SK-N-SH treated with all-trans-retinoic acid at 6 μM for 48 hours (cell line): ENCODE data around the gene ACER1.

Experiments
- ATAC-seq: fragments of 200-7000 bp; cut with Tn5 transposase; 3 replicates; pipeline ENCODE4 v1.9.1; 2020; ENCODE audit warnings: mild to moderate bottlenecking, moderate library complexity
- BACH2 ChIP-seq: fragments of 250-450 bp; sonication (Bioruptor Pico); IDR thresholded peaks from 2 replicates; pipeline ENCODE4 v1.9.0; 2021; ENCODE audit warnings: mild to moderate bottlenecking, borderline replicate concordance
- CSDC2 ChIP-seq: fragments of 250-450 bp; sonication (Bioruptor Pico); IDR thresholded peaks from 2 replicates; pipeline ENCODE4 v1.5.0; 2020; ENCODE audit warnings: mild to moderate bottlenecking, moderate library complexity
- ESRRG ChIP-seq: fragments of 250-450 bp; sonication (Bioruptor Pico); IDR thresholded peaks from 2 replicates; pipeline ENCODE4 v1.6.1; 2021; ENCODE audit warnings: mild to moderate bottlenecking
- GLIS3 ChIP-seq: fragments of 250-450 bp; sonication (Bioruptor Pico); IDR thresholded peaks from 2 replicates; pipeline ENCODE4 v1.5.0; 2020; ENCODE audit warnings: mild to moderate bottlenecking, moderate library complexity
- OSR1 ChIP-seq: fragments of 250-450 bp; sonication (Bioruptor Pico); IDR thresholded peaks from 2 replicates; pipeline ENCODE4 v1.8.0; 2022; ENCODE audit warnings: moderate library complexity, mild to moderate bottlenecking, inconsistent platforms
- PPARA ChIP-seq: fragments of 250-450 bp; sonication (Bioruptor Pico); IDR thresholded peaks from 2 replicates; pipeline ENCODE4 v1.5.0; 2020; ENCODE audit warnings: mild to moderate bottlenecking, borderline replicate concordance
- RARB ChIP-seq: fragments of 250-450 bp; sonication (Bioruptor Pico); IDR thresholded peaks from 2 replicates; pipeline ENCODE4 v1.8.0; 2021; ENCODE audit warnings: mild to moderate bottlenecking, moderate library complexity
- SNAI2 ChIP-seq: fragments of 250-450 bp; sonication (Bioruptor Pico); IDR thresholded peaks from 2 replicates; pipeline ENCODE4 v1.5.0; 2020; ENCODE audit warnings: mild to moderate bottlenecking, moderate library complexity
- TCF4 ChIP-seq: fragments of 250-450 bp; sonication (Bioruptor Pico); IDR thresholded peaks from 2 replicates; pipeline ENCODE4 v1.8.0; 2021; ENCODE audit warnings: mild to moderate bottlenecking, moderate library complexity, borderline replicate concordance
- ZC3H10 ChIP-seq: fragments of 250-450 bp; sonication (Bioruptor Pico); IDR thresholded peaks from 2 replicates; pipeline ENCODE4 v1.5.1; 2021; ENCODE audit warnings: mild to moderate bottlenecking, moderate library complexity
- ZFP3 ChIP-seq: fragments of 250-450 bp; sonication (Bioruptor Pico); IDR thresholded peaks from 2 replicates; pipeline ENCODE4 v1.5.0; 2020; ENCODE audit warnings: mild to moderate bottlenecking, moderate library complexity
- ZNF565 ChIP-seq: fragments of 450-650 bp; formaldehyde crosslinking; conservative IDR thresholded peaks from 2 replicates; pipeline ENCODE4 v1.5.0; 2020; ENCODE audit warnings: low read depth, mild to moderate bottlenecking, moderate library complexity
- ZNF8 ChIP-seq: fragments of 450-650 bp; formaldehyde crosslinking; IDR thresholded peaks from 2 replicates; pipeline ENCODE4 v1.5.0; 2020; ENCODE audit warnings: mild to moderate bottlenecking, moderate library complexity
- TF ChIP-seq, protein P1 (sequence below): fragments of 250-450 bp; sonication (Bioruptor Pico); IDR thresholded peaks from 2 replicates; pipeline ENCODE4 v1.5.0; 2020; ENCODE audit warnings: mild to moderate bottlenecking, moderate library complexity
- TF ChIP-seq, protein P2 (sequence below): fragments of 250-450 bp; sonication (Bioruptor Pico); IDR thresholded peaks from 2 replicates; pipeline ENCODE4 v1.5.1; 2021; ENCODE audit warnings: mild to moderate bottlenecking, moderate library complexity
- TF ChIP-seq, protein P3 (sequence below): fragments of 250-450 bp; sonication (Bioruptor Pico); IDR thresholded peaks from 2 replicates; pipeline ENCODE4 v1.5.1; 2020; ENCODE audit warnings: low read depth, mild to moderate bottlenecking, moderate library complexity
- TF ChIP-seq, protein P4 (sequence below): fragments of 250-450 bp; sonication (Bioruptor Pico); IDR thresholded peaks from 2 replicates; pipeline ENCODE4 v1.8.0; 2020; ENCODE audit warnings: mild to moderate bottlenecking, moderate library complexity, borderline replicate concordance

ACER1 gene

DNA sequence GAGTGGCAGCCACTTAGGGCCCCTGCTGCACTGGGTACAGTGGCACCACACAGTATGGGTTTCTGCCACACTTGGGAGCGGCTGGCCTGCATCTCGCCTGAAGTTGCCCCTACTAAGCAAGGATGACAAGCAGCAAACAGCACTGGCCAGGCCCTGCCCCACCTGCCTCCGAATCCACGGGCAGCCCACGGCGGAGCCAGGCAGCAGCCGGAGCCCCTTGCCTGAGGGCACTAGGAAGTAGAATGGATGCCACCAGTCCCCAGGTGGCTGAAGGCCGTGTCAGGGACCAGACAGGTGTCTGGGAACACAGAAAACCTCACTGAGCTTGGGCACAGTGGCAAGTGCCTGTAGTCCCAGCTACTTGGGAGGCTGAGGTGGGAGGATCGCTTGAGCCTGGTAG is 73.0 kb downstream of the ACER1 start:
- TF ChIP-seq SNAI2 (CRISPR knock-in tag): no peak
- TF ChIP-seq ESRRG (CRISPR knock-in tag): no peak
- no peak for TF ChIP-seq ZC3H10 (CRISPR knock-in tag)
- TF ChIP-seq BACH2 (CRISPR knock-in tag): no peak
- no peak for TF ChIP-seq OSR1 (CRISPR knock-in tag)
- TF ChIP-seq GLIS3 (CRISPR knock-in tag): no peak
- TF ChIP-seq, protein P1, sequence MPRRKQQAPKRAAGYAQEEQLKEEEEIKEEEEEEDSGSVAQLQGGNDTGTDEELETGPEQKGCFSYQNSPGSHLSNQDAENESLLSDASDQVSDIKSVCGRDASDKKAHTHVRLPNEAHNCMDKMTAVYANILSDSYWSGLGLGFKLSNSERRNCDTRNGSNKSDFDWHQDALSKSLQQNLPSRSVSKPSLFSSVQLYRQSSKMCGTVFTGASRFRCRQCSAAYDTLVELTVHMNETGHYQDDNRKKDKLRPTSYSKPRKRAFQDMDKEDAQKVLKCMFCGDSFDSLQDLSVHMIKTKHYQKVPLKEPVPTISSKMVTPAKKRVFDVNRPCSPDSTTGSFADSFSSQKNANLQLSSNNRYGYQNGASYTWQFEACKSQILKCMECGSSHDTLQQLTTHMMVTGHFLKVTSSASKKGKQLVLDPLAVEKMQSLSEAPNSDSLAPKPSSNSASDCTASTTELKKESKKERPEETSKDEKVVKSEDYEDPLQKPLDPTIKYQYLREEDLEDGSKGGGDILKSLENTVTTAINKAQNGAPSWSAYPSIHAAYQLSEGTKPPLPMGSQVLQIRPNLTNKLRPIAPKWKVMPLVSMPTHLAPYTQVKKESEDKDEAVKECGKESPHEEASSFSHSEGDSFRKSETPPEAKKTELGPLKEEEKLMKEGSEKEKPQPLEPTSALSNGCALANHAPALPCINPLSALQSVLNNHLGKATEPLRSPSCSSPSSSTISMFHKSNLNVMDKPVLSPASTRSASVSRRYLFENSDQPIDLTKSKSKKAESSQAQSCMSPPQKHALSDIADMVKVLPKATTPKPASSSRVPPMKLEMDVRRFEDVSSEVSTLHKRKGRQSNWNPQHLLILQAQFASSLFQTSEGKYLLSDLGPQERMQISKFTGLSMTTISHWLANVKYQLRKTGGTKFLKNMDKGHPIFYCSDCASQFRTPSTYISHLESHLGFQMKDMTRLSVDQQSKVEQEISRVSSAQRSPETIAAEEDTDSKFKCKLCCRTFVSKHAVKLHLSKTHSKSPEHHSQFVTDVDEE (CRISPR knock-in tag): no peak
- TF ChIP-seq RARB (CRISPR knock-in tag): no peak
- TF ChIP-seq, protein P2, sequence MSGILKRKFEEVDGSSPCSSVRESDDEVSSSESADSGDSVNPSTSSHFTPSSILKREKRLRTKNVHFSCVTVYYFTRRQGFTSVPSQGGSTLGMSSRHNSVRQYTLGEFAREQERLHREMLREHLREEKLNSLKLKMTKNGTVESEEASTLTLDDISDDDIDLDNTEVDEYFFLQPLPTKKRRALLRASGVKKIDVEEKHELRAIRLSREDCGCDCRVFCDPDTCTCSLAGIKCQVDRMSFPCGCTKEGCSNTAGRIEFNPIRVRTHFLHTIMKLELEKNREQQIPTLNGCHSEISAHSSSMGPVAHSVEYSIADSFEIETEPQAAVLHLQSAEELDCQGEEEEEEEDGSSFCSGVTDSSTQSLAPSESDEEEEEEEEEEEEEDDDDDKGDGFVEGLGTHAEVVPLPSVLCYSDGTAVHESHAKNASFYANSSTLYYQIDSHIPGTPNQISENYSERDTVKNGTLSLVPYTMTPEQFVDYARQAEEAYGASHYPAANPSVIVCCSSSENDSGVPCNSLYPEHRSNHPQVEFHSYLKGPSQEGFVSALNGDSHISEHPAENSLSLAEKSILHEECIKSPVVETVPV (CRISPR knock-in tag): no peak
- TF ChIP-seq, protein P3, sequence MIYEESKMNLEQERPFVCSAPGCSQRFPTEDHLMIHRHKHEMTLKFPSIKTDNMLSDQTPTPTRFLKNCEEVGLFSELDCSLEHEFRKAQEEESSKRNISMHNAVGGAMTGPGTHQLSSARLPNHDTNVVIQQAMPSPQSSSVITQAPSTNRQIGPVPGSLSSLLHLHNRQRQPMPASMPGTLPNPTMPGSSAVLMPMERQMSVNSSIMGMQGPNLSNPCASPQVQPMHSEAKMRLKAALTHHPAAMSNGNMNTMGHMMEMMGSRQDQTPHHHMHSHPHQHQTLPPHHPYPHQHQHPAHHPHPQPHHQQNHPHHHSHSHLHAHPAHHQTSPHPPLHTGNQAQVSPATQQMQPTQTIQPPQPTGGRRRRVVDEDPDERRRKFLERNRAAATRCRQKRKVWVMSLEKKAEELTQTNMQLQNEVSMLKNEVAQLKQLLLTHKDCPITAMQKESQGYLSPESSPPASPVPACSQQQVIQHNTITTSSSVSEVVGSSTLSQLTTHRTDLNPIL: no peak
- TF ChIP-seq ZNF8 (CRISPR knock-in tag): no peak
- TF ChIP-seq PPARA (CRISPR knock-in tag): no peak
- TF ChIP-seq ZNF565 (CRISPR knock-in tag): no peak
- ATAC-seq: no peak

DNA sequence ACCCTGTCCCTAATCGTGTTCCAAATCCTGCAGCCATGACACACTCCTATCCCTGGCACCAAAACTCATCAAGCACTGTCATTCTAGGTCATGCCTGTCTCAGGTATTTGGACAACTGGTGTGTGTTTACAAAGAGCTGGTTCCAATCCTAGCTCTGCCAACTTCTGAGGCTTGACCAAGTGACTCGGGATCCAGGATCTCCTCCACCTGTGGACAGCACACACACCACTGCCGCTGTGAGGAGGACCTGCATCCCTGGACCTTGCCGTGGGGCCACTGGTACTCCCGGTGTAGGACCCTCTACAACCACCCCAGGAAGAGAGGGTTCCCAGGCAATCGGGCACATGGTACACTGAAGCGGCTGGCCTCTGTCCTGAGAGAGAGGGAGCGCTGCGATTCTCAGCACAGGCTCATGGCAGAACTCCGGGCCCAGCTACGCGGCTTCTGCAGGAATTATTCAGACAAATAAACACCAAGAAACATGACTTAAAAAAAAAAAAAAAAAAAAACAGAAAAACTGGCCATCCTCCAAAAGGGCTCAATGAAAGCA is 74.0 kb downstream of the ACER1 start:
- ATAC-seq: no peak

More for the DNA sequence above, 74.0 kb downstream of the ACER1 start:
- TF ChIP-seq RARB (CRISPR knock-in tag) (no peak), CSDC2 (CRISPR knock-in tag) (no peak), ZFP3 (CRISPR knock-in tag) (no peak), ZNF565 (CRISPR knock-in tag) (no peak), BACH2 (CRISPR knock-in tag) (no peak), ESRRG (CRISPR knock-in tag) (no peak), TCF4 (CRISPR knock-in tag) (no peak)
- TF ChIP-seq, protein P2 (CRISPR knock-in tag): no peak
- TF ChIP-seq, protein P3: no peak
- TF ChIP-seq, protein P4, sequence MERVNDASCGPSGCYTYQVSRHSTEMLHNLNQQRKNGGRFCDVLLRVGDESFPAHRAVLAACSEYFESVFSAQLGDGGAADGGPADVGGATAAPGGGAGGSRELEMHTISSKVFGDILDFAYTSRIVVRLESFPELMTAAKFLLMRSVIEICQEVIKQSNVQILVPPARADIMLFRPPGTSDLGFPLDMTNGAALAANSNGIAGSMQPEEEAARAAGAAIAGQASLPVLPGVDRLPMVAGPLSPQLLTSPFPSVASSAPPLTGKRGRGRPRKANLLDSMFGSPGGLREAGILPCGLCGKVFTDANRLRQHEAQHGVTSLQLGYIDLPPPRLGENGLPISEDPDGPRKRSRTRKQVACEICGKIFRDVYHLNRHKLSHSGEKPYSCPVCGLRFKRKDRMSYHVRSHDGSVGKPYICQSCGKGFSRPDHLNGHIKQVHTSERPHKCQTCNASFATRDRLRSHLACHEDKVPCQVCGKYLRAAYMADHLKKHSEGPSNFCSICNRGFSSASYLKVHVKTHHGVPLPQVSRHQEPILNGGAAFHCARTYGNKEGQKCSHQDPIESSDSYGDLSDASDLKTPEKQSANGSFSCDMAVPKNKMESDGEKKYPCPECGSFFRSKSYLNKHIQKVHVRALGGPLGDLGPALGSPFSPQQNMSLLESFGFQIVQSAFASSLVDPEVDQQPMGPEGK (CRISPR knock-in tag): no peak
- TF ChIP-seq, protein P1 (CRISPR knock-in tag): no peak
